ENCODE data around the gene SEPTIN6. TPM values are rescaled to one million over a fixed set of nuclear protein-coding genes. Genes with fewer than 3 reads are reported as not detected.
"Not testable (repeated sequence)": the region's sequence is repeated elsewhere in the genome, so short reads cannot be mapped to it uniquely, and the experiment has no call there.

The SEPTIN6 gene
- total and polyA plus RNA-seq, 7 experiments from 2014 or later = 151 to 315 (median 221) TPM

GRCh38 chrX:119686087-119686691 lies 6.8 kb downstream of the SEPTIN6 start:
- H3K27me3 ChIP-seq (ENCODE audit: control insufficient read depth in 2 of 2, insufficient read depth in 2 of 2, low read length in 2 of 2) = no peaks in the 10 kb centered on the region
- H3K4me3 ChIP-seq (ENCODE audit: low read length) = peak overlapping the region; percentile 62
- H3K36me3 ChIP-seq (ENCODE audit: control insufficient read depth in 2 of 3, insufficient read depth in 3 of 3, low read length in 3 of 3) = no peaks in the 10 kb centered on the region
- Mint-ChIP-seq H3K27me3 (no peaks in the 10 kb centered on the region), H3K36me3 (peaks cover 0 to 32% (median 4%) of the 10 kb centered on the region in 5 donors), H3K4me1 (peaks cover 17 to 95% (median 59%) of the 10 kb centered on the region in 7 donors), H3K27ac (peak overlapping the region; percentile 95 to 99 (median 98)), H3K4me3 (peak overlapping the region; percentile 86 to 100 (median 98)), H3K9me3 (peaks cover 0 to 2% (median 0%) of the 10 kb centered on the region in 11 donors)
- peak in 2 of 9 donors; percentile 22 to 24 for DNase-seq
- ATAC-seq = no peak
- H3K9me3 ChIP-seq (ENCODE audit: control insufficient read depth in 2 of 3, low read length in 3 of 3) = no peaks in the 10 kb centered on the region
- H3K27ac ChIP-seq (ENCODE audit: low read depth, low read length) = peak overlapping the region; percentile 89
- H3K4me1 ChIP-seq (ENCODE audit: control insufficient read depth in 2 of 2, insufficient read depth in 2 of 2, low read length in 2 of 2) = peaks cover 52 to 65% of the 10 kb centered on the region in 2 donors
- ChIA-PET CTCF (interaction anchor here (0.7 to 1.0 kb wide), 2 partner anchors 8 to 30 kb away, joined by 3 read pairs; no protein-coding TSS in a partner anchor), POLR2A (interaction anchor here (1.4 to 13.5 kb wide), 2 partner anchors 13 to 80 kb away, joined by 4 to 290 read pairs; partner anchors contain the start of gene NKRF)
- intact Hi-C loops (cut with micrococcal nuclease) = no loop called here

GRCh38 chrX:119685225-119686066 lies 7.5 kb downstream of the SEPTIN6 start:
- peaks cover 0 to 2% (median 0%) of the 10 kb centered on the region in 11 donors for H3K9me3 Mint-ChIP-seq
- intact Hi-C loops (cut with micrococcal nuclease) = loop anchor here in 1 of 2 donors (2.0 kb wide), 1 partner anchor 79 kb away; the partner anchor contains the start of gene NKRF
- Histone ChIP-seq H3K4me1 (ENCODE audit: control insufficient read depth in 2 of 2, insufficient read depth in 2 of 2, low read length in 2 of 2) (peaks cover 56 to 69% of the 10 kb centered on the region in 2 donors), H3K27ac (ENCODE audit: low read depth, low read length) (peak overlapping the region; percentile 89), H3K9me3 (ENCODE audit: control insufficient read depth in 2 of 3, low read length in 3 of 3) (no peaks in the 10 kb centered on the region), H3K36me3 (ENCODE audit: control insufficient read depth in 2 of 3, insufficient read depth in 3 of 3, low read length in 3 of 3) (no peaks in the 10 kb centered on the region), H3K27me3 (ENCODE audit: control insufficient read depth in 2 of 2, insufficient read depth in 2 of 2, low read length in 2 of 2) (no peaks in the 10 kb centered on the region), H3K4me3 (ENCODE audit: low read length) (peak overlapping the region; percentile 62)
- peak overlapping the region; percentile 86 to 100 (median 98) for H3K4me3 Mint-ChIP-seq
- peak in 7 of 9 donors; percentile 32 to 78 (median 62) for DNase-seq
- ATAC-seq = peak; percentile 69
- ChIA-PET POLR2A (interaction anchor here (0.6 to 13.5 kb wide), 5 partner anchors 8 to 79 kb away, joined by 3 to 290 read pairs (median 4); partner anchors contain the start of genes NKRF and SEPTIN6), CTCF (interaction anchor here (0.6 to 1.5 kb wide), 4 partner anchors 9 to 64 kb away, joined by 3 to 5 read pairs (median 4); no protein-coding TSS in a partner anchor)
- H3K27ac Mint-ChIP-seq = peak overlapping the region; percentile 95 to 99 (median 98)
- peaks cover 0 to 29% (median 0%) of the 10 kb centered on the region in 5 donors for H3K36me3 Mint-ChIP-seq
- H3K27me3 Mint-ChIP-seq = no peaks in the 10 kb centered on the region
- H3K4me1 Mint-ChIP-seq = peaks cover 19 to 94% (median 62%) of the 10 kb centered on the region in 7 donors

- H3K4me1 Mint-ChIP-seq = peaks cover 19 to 90% (median 57%) of the 10 kb centered on the region in 7 donors
- intact Hi-C loops (cut with micrococcal nuclease) = loop anchor here in 1 of 2 donors (2.0 kb wide), 1 partner anchor 78 kb away; the partner anchor contains the start of gene NKRF
- peak overlapping the region; percentile 95 to 99 (median 98) for H3K27ac Mint-ChIP-seq
- Histone ChIP-seq H3K36me3 (ENCODE audit: control insufficient read depth in 2 of 3, insufficient read depth in 3 of 3, low read length in 3 of 3) (no peaks in the 10 kb centered on the region), H3K27me3 (ENCODE audit: control insufficient read depth in 2 of 2, insufficient read depth in 2 of 2, low read length in 2 of 2) (no peaks in the 10 kb centered on the region), H3K4me3 (ENCODE audit: low read length) (peak overlapping the region; percentile 62), H3K9me3 (ENCODE audit: control insufficient read depth in 2 of 3, low read length in 3 of 3) (no peaks in the 10 kb centered on the region), H3K4me1 (ENCODE audit: control insufficient read depth in 2 of 2, insufficient read depth in 2 of 2, low read length in 2 of 2) (peaks cover 58 to 69% of the 10 kb centered on the region in 2 donors), H3K27ac (ENCODE audit: low read depth, low read length) (peak overlapping the region; percentile 89)
- no peak for ATAC-seq
- ChIA-PET CTCF (interaction anchor here (0.6 to 1.5 kb wide), 2 partner anchors 10 to 64 kb away, joined by 4 to 5 read pairs; no protein-coding TSS in a partner anchor), POLR2A (interaction anchor here (0.6 to 13.5 kb wide), 4 partner anchors 9 to 79 kb away, joined by 3 to 290 read pairs (median 63); partner anchors contain the start of genes NKRF and SEPTIN6)
- H3K36me3 Mint-ChIP-seq = peaks cover 0 to 25% (median 0%) of the 10 kb centered on the region in 5 donors
- peaks cover 0 to 2% (median 0%) of the 10 kb centered on the region in 11 donors for H3K9me3 Mint-ChIP-seq
- no peaks in the 10 kb centered on the region for H3K27me3 Mint-ChIP-seq
- peak overlapping the region; percentile 86 to 100 (median 98) for H3K4me3 Mint-ChIP-seq
- no peak for DNase-seq
These were observed 8.1 kb downstream of the SEPTIN6 start for GRCh38 chrX:119684916-119685224.

GRCh38 chrX:119684312-119684711 lies 8.7 kb downstream of the SEPTIN6 start:
- intact Hi-C loops (cut with micrococcal nuclease) = loop anchor here in 1 of 2 donors (2.0 kb wide), 1 partner anchor 78 kb away; the partner anchor contains the start of gene NKRF
- not testable (repeated sequence) for H3K9me3 ChIP-seq (ENCODE audit: control insufficient read depth in 2 of 3, low read length in 3 of 3); H3K27me3 Mint-ChIP-seq; H3K27me3 ChIP-seq (ENCODE audit: control insufficient read depth in 2 of 2, insufficient read depth in 2 of 2, low read length in 2 of 2); H3K36me3 ChIP-seq (ENCODE audit: control insufficient read depth in 2 of 3, insufficient read depth in 3 of 3, low read length in 3 of 3); H3K9me3 Mint-ChIP-seq
- ChIA-PET POLR2A (interaction anchor here (0.6 to 13.5 kb wide), 5 partner anchors 9 to 44 kb away, joined by 3 to 290 read pairs (median 3); partner anchors contain the start of gene SEPTIN6), CTCF (interaction anchor here (1.5 kb wide), 1 partner anchor 9 kb away, joined by 5 read pairs; no protein-coding TSS in a partner anchor)
- DNase-seq (peak in 5 of 9 donors; percentile 48 to 69 (median 61)), ATAC-seq (peak; percentile 18)
- peak overlapping the region; percentile 89 for H3K27ac ChIP-seq (ENCODE audit: low read depth, low read length)
- H3K4me3 ChIP-seq (ENCODE audit: low read length) = peak overlapping the region; percentile 62
- peaks cover 0 to 24% (median 0%) of the 10 kb centered on the region in 5 donors for H3K36me3 Mint-ChIP-seq
- peaks cover 60 to 68% of the 10 kb centered on the region in 2 donors for H3K4me1 ChIP-seq (ENCODE audit: control insufficient read depth in 2 of 2, insufficient read depth in 2 of 2, low read length in 2 of 2)
- H3K4me1 Mint-ChIP-seq = peaks cover 21 to 90% (median 59%) of the 10 kb centered on the region in 7 donors
- H3K27ac Mint-ChIP-seq = peak overlapping the region; percentile 95 to 99 (median 98)
- H3K4me3 Mint-ChIP-seq = peak overlapping the region; percentile 86 to 100 (median 98)

- intact Hi-C loops (cut with micrococcal nuclease) = loop anchor here (1.0 to 2.0 kb wide), 3 partner anchors 8 to 34 kb away; no protein-coding TSS in a partner anchor
- H3K27ac Mint-ChIP-seq = peak overlapping the region; percentile 91 to 100 (median 97)
These were observed 10.7 kb downstream of the SEPTIN6 start for GRCh38 chrX:119682019-119682989.

More at GRCh38 chrX:119682019-119682989, 10.7 kb downstream of the SEPTIN6 start:
- ATAC-seq (peak; percentile 65), DNase-seq (peak in 7 of 9 donors; percentile 67 to 88 (median 83))
- H3K4me3 ChIP-seq (ENCODE audit: low read length) = peak overlapping the region; percentile 47
- Mint-ChIP-seq H3K36me3 (peaks cover 0 to 24% (median 0%) of the 10 kb centered on the region in 5 donors), H3K4me1 (peaks cover 26 to 91% (median 55%) of the 10 kb centered on the region in 7 donors), H3K27me3 (no peaks in the 10 kb centered on the region), H3K9me3 (peaks cover 0 to 2% (median 0%) of the 10 kb centered on the region in 11 donors), H3K4me3 (peak overlapping the region; percentile 74 to 98 (median 85))
- POLR2A ChIA-PET = interaction anchor here (0.6 to 13.5 kb wide), 9 partner anchors 9 to 608 kb away, joined by 3 to 290 read pairs (median 3); partner anchors contain the start of genes SEPTIN6 and UBE2A
- no peaks in the 10 kb centered on the region for H3K9me3 ChIP-seq (ENCODE audit: control insufficient read depth in 2 of 3, low read length in 3 of 3)
- CTCF ChIA-PET = interaction anchor here (2.5 kb wide), 1 partner anchor 10 kb away, joined by 15 read pairs; the partner anchor contains the start of gene SEPTIN6
- no peaks in the 10 kb centered on the region for H3K36me3 ChIP-seq (ENCODE audit: control insufficient read depth in 2 of 3, insufficient read depth in 3 of 3, low read length in 3 of 3)
- H3K27me3 ChIP-seq (ENCODE audit: control insufficient read depth in 2 of 2, insufficient read depth in 2 of 2, low read length in 2 of 2) = no peaks in the 10 kb centered on the region
- H3K27ac ChIP-seq (ENCODE audit: low read depth, low read length) = peak overlapping the region; percentile 89
- peaks cover 64 to 70% of the 10 kb centered on the region in 2 donors for H3K4me1 ChIP-seq (ENCODE audit: control insufficient read depth in 2 of 2, insufficient read depth in 2 of 2, low read length in 2 of 2)
